ENCODE data around the gene SEC11A.

Gene SEC11A

GRCh38 chr15:84668221-84668982 is 47.5 kb downstream of the SEC11A start:
- Histone ChIP-seq H3K4me3 (ENCODE audit: low read depth, low read length) (no peak overlapping the region), H2BK120ac (ENCODE audit: insufficient read depth, low read length, poor library complexity) (no peak overlapping the region), H3K9me3 (ENCODE audit: insufficient read depth, low read depth, low read length) (no peaks in the 10 kb centered on the region), H3K27ac (ENCODE audit: low read depth, low read length) (no peak overlapping the region), H2BK12ac (ENCODE audit: low read length) (no peak overlapping the region), H3K27me3 (ENCODE audit: insufficient read depth, low read length) (no peaks in the 10 kb centered on the region), H3K23ac (ENCODE audit: low read length) (no peak overlapping the region), H3K9ac (ENCODE audit: low read length) (no peak overlapping the region), H2BK5ac (ENCODE audit: low read depth, low read length, poor library complexity) (no peak overlapping the region), H3K79me2 (ENCODE audit: control insufficient read depth, insufficient read depth, low read length, poor library complexity) (no peaks in the 10 kb centered on the region), H3K14ac (ENCODE audit: low read length) (no peak overlapping the region), H2AFZ (ENCODE audit: insufficient read depth, low read length, poor library complexity) (no peak overlapping the region), H2AK5ac (ENCODE audit: low read length) (no peak overlapping the region), H4K8ac (ENCODE audit: low read depth, low read length) (no peak overlapping the region), H3K36me3 (ENCODE audit: control insufficient read depth in 1 of 2, insufficient read depth in 2 of 2, low read length in 2 of 2) (peaks cover 14 to 27% of the 10 kb centered on the region in 2 experiments), H3K79me1 (ENCODE audit: low read length) (no peaks in the 10 kb centered on the region), H3K4me2 (ENCODE audit: low read length) (no peak overlapping the region), H4K91ac (ENCODE audit: low read depth, low read length) (no peak overlapping the region), H3K4ac (ENCODE audit: low read depth, low read length) (no peak overlapping the region), H3K4me1 (ENCODE audit: control insufficient read depth in 1 of 2, insufficient read depth in 2 of 2, low read length in 2 of 2) (peaks cover 2 to 3% of the 10 kb centered on the region in 2 experiments), H4K12ac (ENCODE audit: low read depth, low read length) (no peak overlapping the region), H3K18ac (ENCODE audit: low read length) (no peak overlapping the region)
- no CpG with 5 or more reads among the region's 3 CpGs for WGBS (ENCODE audit: extremely low coverage, insufficient coverage, insufficient read length)
- no peak for DNase-seq

DNA sequence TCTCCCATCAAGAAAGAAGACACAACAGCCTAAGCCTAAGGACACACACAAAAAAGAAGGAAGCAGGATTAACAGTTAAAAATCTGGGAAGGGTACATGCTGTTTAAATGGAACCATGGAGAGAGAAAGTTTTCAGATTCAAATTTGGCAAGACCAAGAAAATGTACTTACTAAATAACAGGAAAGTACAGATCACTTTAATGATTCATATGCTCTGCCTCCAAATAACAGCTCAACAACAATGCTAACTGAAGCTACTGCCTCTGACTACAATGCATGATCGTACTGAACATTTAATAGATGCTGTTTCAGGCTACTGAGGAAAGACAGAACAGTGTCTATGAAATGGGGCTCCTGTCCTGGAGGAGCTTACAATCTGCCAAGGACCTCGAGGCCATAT is 49.6 kb downstream of the SEC11A start:
- peaks cover 13 to 26% of the 10 kb centered on the region in 2 experiments for H3K36me3 ChIP-seq (ENCODE audit: control insufficient read depth in 1 of 2, insufficient read depth in 2 of 2, low read length in 2 of 2)
- no peak overlapping the region for H2BK5ac ChIP-seq (ENCODE audit: low read depth, low read length, poor library complexity)
- no peak overlapping the region for H3K4me2 ChIP-seq (ENCODE audit: low read length)
- no peaks in the 10 kb centered on the region for H3K79me1 ChIP-seq (ENCODE audit: low read length)
- no peak overlapping the region for H3K23ac ChIP-seq (ENCODE audit: low read length)
- no peak for DNase-seq
- no peak overlapping the region for H3K4me3 ChIP-seq (ENCODE audit: low read depth, low read length)
- no peaks in the 10 kb centered on the region for H3K79me2 ChIP-seq (ENCODE audit: control insufficient read depth, insufficient read depth, low read length, poor library complexity)
- peaks cover 0 to 2% of the 10 kb centered on the region in 2 experiments for H3K4me1 ChIP-seq (ENCODE audit: control insufficient read depth in 1 of 2, insufficient read depth in 2 of 2, low read length in 2 of 2)
- H3K14ac ChIP-seq (ENCODE audit: low read length): no peak overlapping the region
- no CpG with 5 or more reads among the region's 2 CpGs for WGBS (ENCODE audit: extremely low coverage, insufficient coverage, insufficient read length)
- H2AFZ ChIP-seq (ENCODE audit: insufficient read depth, low read length, poor library complexity): no peak overlapping the region
- H4K91ac ChIP-seq (ENCODE audit: low read depth, low read length): no peak overlapping the region
- no peak overlapping the region for H3K4ac ChIP-seq (ENCODE audit: low read depth, low read length)
- no peaks in the 10 kb centered on the region for H3K9me3 ChIP-seq (ENCODE audit: insufficient read depth, low read depth, low read length)
- H3K18ac ChIP-seq (ENCODE audit: low read length): no peak overlapping the region
- no peak overlapping the region for H2AK5ac ChIP-seq (ENCODE audit: low read length)
- H3K27ac ChIP-seq (ENCODE audit: low read depth, low read length): no peak overlapping the region
- H4K12ac ChIP-seq (ENCODE audit: low read depth, low read length): no peak overlapping the region
- no peak overlapping the region for H2BK120ac ChIP-seq (ENCODE audit: insufficient read depth, low read length, poor library complexity)
- H4K8ac ChIP-seq (ENCODE audit: low read depth, low read length): no peak overlapping the region
- H3K27me3 ChIP-seq (ENCODE audit: insufficient read depth, low read length): no peaks in the 10 kb centered on the region
- H3K9ac ChIP-seq (ENCODE audit: low read length): no peak overlapping the region
- H2BK12ac ChIP-seq (ENCODE audit: low read length): no peak overlapping the region

DNA sequence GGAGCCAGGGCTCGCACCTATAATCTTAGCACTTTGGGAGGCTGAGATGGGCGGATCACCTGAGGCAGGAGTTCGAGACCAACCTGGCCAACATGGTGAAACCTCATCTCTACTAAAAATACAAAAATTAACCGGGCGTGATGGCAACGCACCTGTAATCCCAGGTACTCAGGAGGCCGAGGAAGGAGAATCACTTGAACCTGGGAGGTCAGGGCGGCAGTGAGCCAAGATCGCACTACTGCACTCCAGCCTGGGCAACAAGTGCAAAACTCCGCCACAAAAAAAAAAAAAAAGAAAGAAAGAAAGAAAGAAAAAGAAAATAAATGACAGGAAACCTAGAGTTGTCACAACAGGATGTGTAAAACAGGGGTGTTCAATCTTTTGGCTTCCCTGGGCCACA is 54.9 kb downstream of the SEC11A start:
- Histone ChIP-seq H4K8ac (ENCODE audit: low read depth, low read length) (no peak overlapping the region), H2BK5ac (ENCODE audit: low read depth, low read length, poor library complexity) (no peak overlapping the region), H2BK120ac (ENCODE audit: insufficient read depth, low read length, poor library complexity) (no peak overlapping the region), H3K27ac (ENCODE audit: low read depth, low read length) (no peak overlapping the region), H3K14ac (ENCODE audit: low read length) (no peak overlapping the region), H3K79me2 (ENCODE audit: control insufficient read depth, insufficient read depth, low read length, poor library complexity) (peaks cover 2% of the 10 kb centered on the region), H4K12ac (ENCODE audit: low read depth, low read length) (no peak overlapping the region), H3K9me3 (ENCODE audit: insufficient read depth, low read depth, low read length) (no peaks in the 10 kb centered on the region), H3K18ac (ENCODE audit: low read length) (no peak overlapping the region), H3K27me3 (ENCODE audit: insufficient read depth, low read length) (no peaks in the 10 kb centered on the region), H3K79me1 (ENCODE audit: low read length) (peaks cover 4% of the 10 kb centered on the region), H3K9ac (ENCODE audit: low read length) (no peak overlapping the region), H2AK5ac (ENCODE audit: low read length) (no peak overlapping the region), H3K36me3 (ENCODE audit: control insufficient read depth in 1 of 2, insufficient read depth in 2 of 2, low read length in 2 of 2) (peaks cover 6 to 11% of the 10 kb centered on the region in 2 experiments), H2AFZ (ENCODE audit: insufficient read depth, low read length, poor library complexity) (no peak overlapping the region), H4K91ac (ENCODE audit: low read depth, low read length) (no peak overlapping the region), H3K23ac (ENCODE audit: low read length) (no peak overlapping the region), H2BK12ac (ENCODE audit: low read length) (no peak overlapping the region), H3K4me3 (ENCODE audit: low read depth, low read length) (no peak overlapping the region), H3K4me2 (ENCODE audit: low read length) (no peak overlapping the region), H3K4me1 (ENCODE audit: control insufficient read depth in 1 of 2, insufficient read depth in 2 of 2, low read length in 2 of 2) (peaks cover 0 to 3% of the 10 kb centered on the region in 2 experiments), H3K4ac (ENCODE audit: low read depth, low read length) (no peak overlapping the region)
- no peak for DNase-seq
- no CpG with 5 or more reads among the region's 10 CpGs for WGBS (ENCODE audit: extremely low coverage, insufficient coverage, insufficient read length)

- Histone ChIP-seq H3K4me3 (ENCODE audit: low read depth, low read length) (no peak overlapping the region), H3K4ac (ENCODE audit: low read depth, low read length) (no peak overlapping the region), H3K79me1 (ENCODE audit: low read length) (peaks cover 4% of the 10 kb centered on the region), H4K12ac (ENCODE audit: low read depth, low read length) (no peak overlapping the region), H3K18ac (ENCODE audit: low read length) (no peak overlapping the region), H3K9ac (ENCODE audit: low read length) (no peak overlapping the region), H3K36me3 (ENCODE audit: control insufficient read depth in 1 of 2, insufficient read depth in 2 of 2, low read length in 2 of 2) (peaks cover 5% of the 10 kb centered on the region in 2 experiments), H2BK5ac (ENCODE audit: low read depth, low read length, poor library complexity) (no peak overlapping the region), H2AFZ (ENCODE audit: insufficient read depth, low read length, poor library complexity) (no peak overlapping the region), H4K8ac (ENCODE audit: low read depth, low read length) (no peak overlapping the region), H2BK12ac (ENCODE audit: low read length) (no peak overlapping the region), H2AK5ac (ENCODE audit: low read length) (no peak overlapping the region), H3K27me3 (ENCODE audit: insufficient read depth, low read length) (no peaks in the 10 kb centered on the region), H3K27ac (ENCODE audit: low read depth, low read length) (no peak overlapping the region), H3K79me2 (ENCODE audit: control insufficient read depth, insufficient read depth, low read length, poor library complexity) (peaks cover 2% of the 10 kb centered on the region), H3K4me1 (ENCODE audit: control insufficient read depth in 1 of 2, insufficient read depth in 2 of 2, low read length in 2 of 2) (peaks cover 0 to 3% of the 10 kb centered on the region in 2 experiments), H3K4me2 (ENCODE audit: low read length) (no peak overlapping the region), H3K9me3 (ENCODE audit: insufficient read depth, low read depth, low read length) (no peaks in the 10 kb centered on the region), H3K23ac (ENCODE audit: low read length) (no peak overlapping the region), H4K91ac (ENCODE audit: low read depth, low read length) (no peak overlapping the region), H3K14ac (ENCODE audit: low read length) (no peak overlapping the region), H2BK120ac (ENCODE audit: insufficient read depth, low read length, poor library complexity) (no peak overlapping the region)
- DNase-seq: no peak
- no CpG with 5 or more reads among the region's 4 CpGs for WGBS (ENCODE audit: extremely low coverage, insufficient coverage, insufficient read length)
Observed at GRCh38 chr15:84659904-84660781, 55.8 kb downstream of the SEC11A start.
